HepG2 (cell line): ENCODE data around the gene ASPHD1. TPM values are rescaled to one million over a fixed set of nuclear protein-coding genes. Genes with fewer than 3 reads are reported as not detected.

Source experiments
- ATAC-seq: fragments of 200-7000 bp; cut with Tn5 transposase; 3 replicates; pipeline ENCODE4 v1.9.1; 2020; ENCODE audit warnings: mild to moderate bottlenecking, moderate library complexity
- BruUV-seq: library from RNA; stranded (reverse); fragments of 400-500 nt; replicated peaks from 2 replicates; lab custom pipeline; 2021; lab: Mats Ljungman, UMichigan
- CTCF ChIA-PET: fragments of 300-600 bp; formaldehyde crosslinking; extraction: SDS; loops from one replicate; lab custom pipeline; 2021; ENCODE audit warnings: low total read pairs, inconsistent platforms, low intra/inter-chr PET ratio; lab: Yijun Ruan, JAX
- POLR2A ChIA-PET: fragments of 350-600 bp; sonication (Branson Sonifier 250); formaldehyde crosslinking; loops from one replicate; lab custom pipeline; 2020; ENCODE audit warnings: antibody characterized with exemption, inconsistent platforms; lab: Yijun Ruan, JAX
- DNase-seq: peaks from one replicate; pipeline ENCODE4 v3.0.0-alpha.2; 2015; ENCODE audit warnings: low spot score
- FAIRE-seq: peaks from 3 replicates; lab custom pipeline; 2011; peaks lifted over from hg19 to GRCh38; lab: Jason Lieb, UNC
- H2AFZ ChIP-seq: one replicate; pipeline ENCODE4 v1.6.1; 2011; ENCODE audit warnings: low read length, inconsistent platforms
- H3K27ac ChIP-seq: fragments of 300-600 bp; 3 replicates; pipeline ENCODE4 v1.8.0; 2011; ENCODE audit warnings: mixed run types, mild to moderate bottlenecking, mixed read lengths, low read length, inconsistent platforms; ENCODE audit not compliant: insufficient read depth; ENCODE audit errors: extremely low read length
- H3K27me3 ChIP-seq, 2 experiments: fragments of 200-600 bp in 1 of 2; 2 replicates in 1 of 2; 3 replicates in 1 of 2; pipeline versions ENCODE4 v1.6.0 to v1.8.0; 2011; ENCODE audit warnings: low read length in 2 of 2, mild to moderate bottlenecking in 2 of 2, moderate library complexity in 2 of 2, inconsistent platforms in 1 of 2; ENCODE audit not compliant: insufficient read depth in 2 of 2, control insufficient read depth in 1 of 2
- H3K36me3 ChIP-seq, 2 experiments: fragments of 200-600 bp in 1 of 2; replicated peaks in 1 of 2; 2 replicates in 1 of 2; 3 replicates in 1 of 2; pipeline versions ENCODE4 v1.5.1 to v1.8.0; 2011; ENCODE audit warnings: low read length in 2 of 2, inconsistent platforms in 1 of 2; ENCODE audit not compliant: insufficient read depth in 2 of 2, control insufficient read depth in 1 of 2
- H3K4me1 ChIP-seq: 2 replicates; pipeline ENCODE4 v1.5.1; 2012; ENCODE audit warnings: low read length, inconsistent platforms; ENCODE audit not compliant: insufficient read depth
- H3K4me2 ChIP-seq: 2 replicates; pipeline ENCODE4 v1.6.0; 2011; ENCODE audit warnings: low read depth, low read length, inconsistent platforms
- H3K4me3 ChIP-seq, 3 experiments: fragments of 200-600 bp in 1 of 3; sonication (generic), shearing (Covaris generic) in 1 of 3; replicated peaks in 1 of 3; 2 replicates each; pipeline ENCODE4 v1.5.1; 2011 to 2016; ENCODE audit warnings: low read length in 3 of 3, inconsistent platforms in 2 of 3, low read depth in 2 of 3, mild to moderate bottlenecking in 2 of 3, control low read depth in 1 of 3, mixed read lengths in 1 of 3; ENCODE audit not compliant: insufficient read depth in 1 of 3
- H3K79me2 ChIP-seq: one replicate; pipeline ENCODE4 v1.6.1; 2011; ENCODE audit warnings: low read length, inconsistent platforms; ENCODE audit not compliant: insufficient read depth
- H3K9ac ChIP-seq: 2 replicates; pipeline ENCODE4 v1.6.0; 2011; ENCODE audit warnings: mild to moderate bottlenecking, low read depth, low read length, inconsistent platforms; ENCODE audit not compliant: insufficient read depth
- H3K9me3 ChIP-seq: 2 replicates; pipeline ENCODE4 v1.5.1; 2012; ENCODE audit warnings: mild to moderate bottlenecking, low read length
- H4K20me1 ChIP-seq: 2 replicates; pipeline ENCODE4 v1.6.0; 2011; ENCODE audit warnings: inconsistent platforms, mild to moderate bottlenecking, low read length, moderate library complexity; ENCODE audit not compliant: insufficient read depth
- BCL3 ChIP-seq: sonication (generic); formaldehyde crosslinking; IDR thresholded peaks from 2 replicates; pipeline ENCODE4 v1.5.1; 2020; ENCODE audit warnings: mild to moderate bottlenecking, missing genetic modification reagents, moderate library complexity
- CBX5 ChIP-seq: sonication (generic); formaldehyde crosslinking; IDR thresholded peaks from 2 replicates; pipeline ENCODE4 v1.4.0; 2020; ENCODE audit warnings: missing genetic modification reagents, borderline replicate concordance
- MXI1 ChIP-seq: IDR thresholded peaks from 3 replicates; pipeline ENCODE4 v1.6.1; 2012; ENCODE audit warnings: low read depth, low read length, inconsistent platforms, borderline replicate concordance
- ZNF17 ChIP-seq: sonication (generic); formaldehyde crosslinking; IDR thresholded peaks from 2 replicates; pipeline ENCODE4 v1.5.0; 2020; ENCODE audit warnings: mild to moderate bottlenecking, missing genetic modification reagents
- ZNF329 ChIP-seq: sonication (generic); formaldehyde crosslinking; IDR thresholded peaks from 2 replicates; pipeline ENCODE4 v1.9.0; 2021; ENCODE audit warnings: low read depth, mild to moderate bottlenecking, missing genetic modification reagents
- WGBS: methylation state at CpG from one replicate; pipeline ENCODE4 v1.1.6; 2017; ENCODE audit warnings: low lambda C conversion rate; 5-methylcytosine and 5-hydroxymethylcytosine counted together
- in situ Hi-C: cut with HindIII; loops from 2 replicates; pipeline ENCODE4 v1.10.0; 2017; ENCODE audit warnings: low pct_unique_long_range_greater_than_20kb; ENCODE audit not compliant: extremely low pct_ligation_motif_present
- intact Hi-C: fragments of 100-400 bp; cut with micrococcal nuclease; formaldehyde crosslinking; loops from one replicate; pipeline ENCODE4 v1.10.0; 2022; ENCODE audit not compliant: unreplicated experiment
- polyA plus RNA-seq, 8 experiments: library from polyadenylated mRNA; depleted of rRNA in 3 of 8; stranded (reverse) in 7 of 8; unstranded in 1 of 8; fragments of >200 nt; fragmentation: Illumina TruSeq in 4 of 8; extraction: Trizol in 4 of 8; gene quantifications; 2 replicates each; pipeline versions ENCODE4 v1.2.1 to v1.2.3, GENCODE V29; 2011 to 2016; ENCODE audit warnings: low read depth in 4 of 8, missing spikeins in 1 of 8, mixed read lengths in 1 of 8; ENCODE audit not compliant: insufficient read depth in 1 of 8
- total RNA-seq, 5 experiments: library from RNA; depleted of rRNA; stranded (reverse); fragments of >200 nt; fragmentation: Illumina TruSeq; extraction: Trizol; gene quantifications; 2 replicates each; pipeline ENCODE4 v1.2.3, GENCODE V29; 2016; ENCODE audit warnings: low read depth in 1 of 5
- TF ChIP-seq, protein P1 (sequence below): sonication (generic); formaldehyde crosslinking; IDR thresholded peaks from 2 replicates; pipeline ENCODE4 v1.8.0; 2022; ENCODE audit warnings: mild to moderate bottlenecking, missing genetic modification reagents, moderate library complexity
- TF ChIP-seq, protein P2 (sequence below): sonication (generic); formaldehyde crosslinking; IDR thresholded peaks from 2 replicates; pipeline ENCODE4 v1.4.0; 2020; ENCODE audit warnings: missing genetic modification reagents, mild to moderate bottlenecking, borderline replicate concordance

Gene ASPHD1
- total and polyA plus RNA-seq, 2 of the 13 experiments (the other 11 are each of a cell fraction or from before 2014, with no cell fraction given) = 13.1 to 19.7 TPM

- Histone ChIP-seq H4K20me1 (no peaks in the 10 kb centered on the region), H3K4me1 (peaks cover 47% of the 10 kb centered on the region), H3K9ac (no peak overlapping the region), H2AFZ (no peak overlapping the region), H3K27me3 (no peaks in the 10 kb centered on the region), H3K4me2 (no peak overlapping the region), H3K27ac (no peak overlapping the region), H3K79me2 (no peaks in the 10 kb centered on the region), H3K4me3 (no peak overlapping the region), H3K9me3 (no peaks in the 10 kb centered on the region), H3K36me3 (no peaks in the 10 kb centered on the region)
- no TSS peak for BruUV-seq
- CTCF ChIA-PET = no interaction called here
- ATAC-seq (no peak), DNase-seq (no peak), FAIRE-seq (peak; percentile 34)
- intact Hi-C loops (loop anchor here (2.0 kb wide), 1 partner anchor 31 kb away; the partner anchor contains the start of gene CDIPT), in situ Hi-C loops (no loop called here)
- WGBS = 96% methylated on average over 3 of the region's 3 CpGs
- TF ChIP-seq, protein P1, sequence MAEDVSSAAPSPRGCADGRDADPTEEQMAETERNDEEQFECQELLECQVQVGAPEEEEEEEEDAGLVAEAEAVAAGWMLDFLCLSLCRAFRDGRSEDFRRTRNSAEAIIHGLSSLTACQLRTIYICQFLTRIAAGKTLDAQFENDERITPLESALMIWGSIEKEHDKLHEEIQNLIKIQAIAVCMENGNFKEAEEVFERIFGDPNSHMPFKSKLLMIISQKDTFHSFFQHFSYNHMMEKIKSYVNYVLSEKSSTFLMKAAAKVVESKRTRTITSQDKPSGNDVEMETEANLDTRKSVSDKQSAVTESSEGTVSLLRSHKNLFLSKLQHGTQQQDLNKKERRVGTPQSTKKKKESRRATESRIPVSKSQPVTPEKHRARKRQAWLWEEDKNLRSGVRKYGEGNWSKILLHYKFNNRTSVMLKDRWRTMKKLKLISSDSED (CRISPR knock-in tag) = no peak
- TF ChIP-seq CBX5 (no peak), ZNF17 (CRISPR knock-in tag) (no peak), BCL3 (no peak), ZNF329 (CRISPR knock-in tag) (no peak), MXI1 (no peak)
- TF ChIP-seq, protein P2, sequence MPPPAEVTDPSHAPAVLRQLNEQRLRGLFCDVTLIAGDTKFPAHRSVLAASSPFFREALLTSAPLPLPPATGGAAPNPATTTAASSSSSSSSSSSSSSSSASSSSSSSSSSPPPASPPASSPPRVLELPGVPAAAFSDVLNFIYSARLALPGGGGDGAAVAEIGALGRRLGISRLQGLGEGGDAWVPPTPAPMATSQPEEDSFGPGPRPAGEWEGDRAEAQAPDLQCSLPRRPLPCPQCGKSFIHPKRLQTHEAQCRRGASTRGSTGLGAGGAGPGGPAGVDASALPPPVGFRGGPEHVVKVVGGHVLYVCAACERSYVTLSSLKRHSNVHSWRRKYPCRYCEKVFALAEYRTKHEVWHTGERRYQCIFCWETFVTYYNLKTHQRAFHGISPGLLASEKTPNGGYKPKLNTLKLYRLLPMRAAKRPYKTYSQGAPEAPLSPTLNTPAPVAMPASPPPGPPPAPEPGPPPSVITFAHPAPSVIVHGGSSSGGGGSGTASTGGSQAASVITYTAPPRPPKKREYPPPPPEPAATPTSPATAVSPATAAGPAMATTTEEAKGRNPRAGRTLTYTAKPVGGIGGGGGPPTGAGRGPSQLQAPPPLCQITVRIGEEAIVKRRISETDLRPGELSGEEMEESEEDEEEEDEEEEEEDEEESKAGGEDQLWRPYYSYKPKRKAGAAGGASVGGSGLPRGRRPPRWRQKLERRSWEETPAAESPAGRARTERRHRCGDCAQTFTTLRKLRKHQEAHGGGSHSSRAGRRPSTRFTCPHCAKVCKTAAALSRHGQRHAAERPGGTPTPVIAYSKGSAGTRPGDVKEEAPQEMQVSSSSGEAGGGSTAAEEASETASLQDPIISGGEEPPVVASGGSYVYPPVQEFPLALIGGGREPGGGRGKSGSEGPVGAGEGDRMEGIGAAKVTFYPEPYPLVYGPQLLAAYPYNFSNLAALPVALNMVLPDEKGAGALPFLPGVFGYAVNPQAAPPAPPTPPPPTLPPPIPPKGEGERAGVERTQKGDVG (CRISPR knock-in tag) = no peak
- POLR2A ChIA-PET = interaction anchor here (1.1 to 1.4 kb wide), 2 partner anchors 8 to 32 kb away, joined by 3 to 4 read pairs; partner anchors contain the start of gene KCTD13
Observed at GRCh38 chr16:29893553-29893952, 6.7 kb upstream of the ASPHD1 start.
